Esophagus squamous epithelium (tissue), 4 donors: ENCODE results near the gene TMEM98.

Experiments
- CTCF ChIP-seq, 6 experiments: fragments of 450-650 bp in 4 of 6; fragments of 200-600 bp in 2 of 6; sonication (generic) in 2 of 6; IDR thresholded peaks; one replicate each; pipeline ENCODE4 v1.5.1; 2016 to 2019; ENCODE audit warnings: antibody characterized with exemption in 6 of 6, mild to moderate bottlenecking in 4 of 6, moderate library complexity in 4 of 6
- POLR2A ChIP-seq, 4 donors: fragments of 450-650 bp; IDR thresholded peaks; one replicate each; pipeline ENCODE4 v1.6.1; 2017; ENCODE audit warnings: antibody characterized with exemption in 4 of 4, mild to moderate bottlenecking in 4 of 4, moderate library complexity in 3 of 4

GRCh38 chr17:32940706-32941390, 12.9 kb downstream of the TMEM98 start:
- no peak for TF ChIP-seq CTCF (IDR thresholded peaks at IDR 0.05)
- TF ChIP-seq POLR2A (IDR thresholded peaks at IDR 0.05) = no peak
